Activated effector memory CD4-positive, alpha-beta T cell treated with anti-CD3 and anti-CD28 coated beads, Interleukin-2, amount 50 U/mL, for 16 hours (primary cell): ENCODE data around the gene RGS12.

ENCODE experiments used
- DNase-seq: peaks from one replicate; pipeline ENCODE4 v3.0.0-alpha.2; 2020

The RGS12 gene

GRCh38 chr4:3280466-3280865 is 12.4 kb upstream of the RGS12 start:
- no peak for DNase-seq

- no peak for DNase-seq
Measured at GRCh38 chr4:3283483-3283882, 9.3 kb upstream of the RGS12 start.

DNA sequence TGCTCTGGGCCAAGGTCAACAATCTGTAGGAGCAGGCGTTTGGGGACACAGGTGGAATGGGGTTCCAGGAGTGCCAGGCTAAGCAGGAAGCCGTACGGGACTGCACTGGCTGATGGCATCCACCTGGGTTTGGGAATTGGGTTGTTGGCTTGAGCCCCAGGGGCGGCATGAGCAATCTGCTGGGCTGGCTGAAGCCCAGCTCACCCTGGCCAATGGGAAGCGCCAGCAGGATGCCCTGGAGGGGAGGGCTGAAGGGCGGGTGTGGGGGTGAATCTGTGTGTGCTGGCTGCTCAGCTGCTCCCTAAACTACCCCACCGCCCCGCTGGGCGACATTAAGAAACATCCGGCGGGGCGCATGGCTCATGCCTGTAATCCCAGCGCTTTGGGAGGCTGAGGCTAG is 8.9 kb upstream of the RGS12 start:
- no peak for DNase-seq

GRCh38 chr4:3284734-3285557 is 7.9 kb upstream of the RGS12 start:
- peak; percentile 51 for DNase-seq

- peak; percentile 57 for DNase-seq
Measured at GRCh38 chr4:3285558-3286334, 7.1 kb upstream of the RGS12 start.

GRCh38 chr4:3286335-3287175 is 6.3 kb upstream of the RGS12 start:
- DNase-seq = peak; percentile 49

- DNase-seq = peak; percentile 44
Measured at GRCh38 chr4:3287271-3287971, 5.4 kb upstream of the RGS12 start.

DNA sequence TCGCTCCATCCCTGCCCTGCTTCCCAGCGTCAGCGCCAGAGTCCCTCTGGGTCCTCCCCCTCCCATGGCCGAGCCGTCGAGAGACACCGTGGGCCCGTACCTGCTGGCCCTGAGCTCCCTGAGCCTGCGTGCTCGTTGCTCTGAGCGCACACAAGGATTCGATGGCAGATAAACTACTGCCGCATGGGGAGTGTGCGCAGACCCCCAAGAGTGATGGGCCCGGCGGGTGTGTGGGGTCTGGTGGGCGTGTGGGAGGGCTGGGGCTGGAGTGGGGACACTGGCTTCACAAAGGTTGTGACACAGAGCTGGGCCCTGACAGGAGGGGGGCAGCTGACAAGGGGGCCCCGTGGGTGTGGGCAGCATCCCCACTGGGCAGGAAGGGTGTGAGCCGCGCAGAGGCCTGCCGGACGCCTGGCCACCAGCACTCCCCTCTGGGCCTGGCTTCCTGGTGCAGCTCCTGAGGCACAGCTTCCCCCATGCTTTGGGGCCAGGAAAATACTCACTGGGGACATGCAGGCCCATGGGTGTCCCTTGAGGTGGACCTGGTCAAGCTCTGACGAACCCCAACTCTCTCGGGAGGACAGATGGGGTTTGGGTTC is 4.8 kb upstream of the RGS12 start:
- peak; percentile 50 for DNase-seq

GRCh38 chr4:3288571-3289094 is 4.2 kb upstream of the RGS12 start:
- peak; percentile 47 for DNase-seq

DNA sequence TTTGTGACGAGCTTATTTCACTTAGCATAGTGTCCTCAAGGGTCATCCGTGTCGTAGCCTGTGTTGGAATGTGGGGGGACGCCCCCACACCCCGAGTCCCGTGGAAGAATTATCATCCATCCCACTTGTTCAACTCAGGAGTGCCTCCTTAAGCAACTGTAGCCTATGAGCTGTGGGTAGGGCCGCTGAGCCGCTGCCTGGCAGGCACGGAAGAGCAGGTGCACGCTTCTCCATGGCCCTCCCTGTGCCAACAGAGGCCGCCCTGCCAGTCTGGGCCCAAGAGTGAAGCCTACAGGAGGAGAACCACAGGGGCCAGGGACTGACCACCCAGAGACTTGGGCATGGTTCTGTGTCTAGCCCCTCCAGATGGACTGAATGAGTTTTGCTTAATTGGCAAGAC is 2.3 kb upstream of the RGS12 start:
- peak; percentile 45 for DNase-seq

- peak; percentile 49 for DNase-seq
Measured at GRCh38 chr4:3290889-3291321, 1.9 kb upstream of the RGS12 start.

- no peak for DNase-seq
Measured at GRCh38 chr4:3291411-3291968, 1.3 kb upstream of the RGS12 start.

GRCh38 chr4:3291969-3292570 is 751 bp upstream of the RGS12 start:
- peak; percentile 76 for DNase-seq

GRCh38 chr4:3293401-3294391 is 875 bp downstream of the RGS12 start:
- DNase-seq = peak; percentile 61

DNA sequence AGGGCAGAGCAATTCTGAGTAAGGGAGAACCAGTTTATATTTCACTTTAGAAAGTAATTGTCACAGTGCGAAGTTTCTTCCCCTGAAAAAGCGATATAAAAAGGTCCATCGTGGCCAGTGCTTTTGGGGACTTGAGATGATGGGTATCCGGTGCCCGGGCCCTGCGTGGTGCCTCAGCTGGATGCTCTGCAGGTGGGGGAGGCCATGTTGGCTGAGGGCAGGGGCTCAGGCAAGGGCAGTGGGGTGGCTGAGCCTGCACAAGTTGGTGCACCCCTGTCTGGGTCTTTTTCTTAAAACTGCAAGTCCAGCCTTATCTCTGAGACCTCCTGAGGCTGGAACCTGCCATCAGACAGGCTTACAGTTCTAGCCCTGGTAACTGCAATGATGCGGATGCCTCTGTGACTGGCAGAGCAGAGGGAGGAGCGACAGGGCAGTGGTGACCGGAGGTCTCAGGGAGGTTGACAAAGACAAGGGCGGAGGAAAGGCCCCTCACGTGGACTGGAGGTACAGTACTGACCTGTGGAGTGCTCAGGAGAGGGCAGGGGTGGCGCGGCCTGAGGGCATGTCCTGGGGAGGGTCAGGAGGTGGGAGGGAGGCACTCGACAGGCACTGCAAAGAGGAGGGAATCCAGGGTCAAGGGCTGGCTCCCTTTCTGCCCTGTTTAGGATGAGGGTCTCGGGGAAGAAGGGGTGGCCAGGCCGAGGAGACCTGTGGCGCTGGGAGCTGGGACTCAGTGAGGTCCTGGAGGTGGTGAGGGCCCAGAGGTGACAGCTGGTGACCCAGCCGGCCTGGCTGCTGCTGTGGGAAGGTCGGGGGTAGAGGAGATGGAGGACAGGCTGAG is 1.8 kb downstream of the RGS12 start:
- peak; percentile 61 for DNase-seq

DNA sequence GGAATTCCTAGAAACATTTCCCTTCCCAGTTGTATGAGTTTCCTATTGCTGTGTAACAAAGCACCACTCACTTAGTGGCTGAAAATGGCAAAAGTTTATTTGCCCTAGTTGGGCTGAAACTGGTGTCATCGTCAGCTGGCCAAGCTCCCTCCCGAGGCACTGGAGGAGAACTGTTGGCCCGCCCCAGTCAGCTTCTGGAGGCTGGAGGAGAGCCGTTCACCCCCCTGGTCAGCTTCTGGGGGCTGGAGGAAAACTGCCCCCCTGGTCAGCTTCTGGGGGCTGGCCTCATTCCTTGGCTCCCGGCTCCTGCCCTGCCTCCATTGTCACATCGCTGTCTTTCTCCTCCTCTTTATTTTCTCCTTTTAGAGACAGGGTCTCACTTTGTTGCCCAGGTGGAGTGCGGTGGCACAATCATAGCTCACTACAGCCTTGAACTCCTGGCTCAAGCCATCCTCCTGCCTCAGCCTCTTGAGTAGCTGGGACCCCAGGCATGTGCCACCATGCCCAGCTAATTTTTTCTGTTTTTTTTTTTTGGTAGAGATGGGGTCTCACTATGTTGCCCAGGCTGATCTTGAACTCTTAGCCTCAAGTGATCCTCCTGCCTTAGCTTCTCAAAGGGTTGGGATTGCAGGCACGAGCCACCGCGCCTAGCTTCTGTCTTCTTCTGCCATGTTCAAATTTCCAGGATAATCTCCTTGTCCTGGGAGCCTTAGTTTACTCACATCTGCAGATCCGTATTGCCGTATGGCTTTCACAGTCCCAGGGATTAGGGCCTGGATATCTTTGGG is 3.2 kb downstream of the RGS12 start:
- DNase-seq = peak; percentile 57

- DNase-seq = peak; percentile 39
Measured at GRCh38 chr4:3296651-3297050, 3.8 kb downstream of the RGS12 start.
